NCI-H146 treated with DMSO at 0.1 percent for 48 hours (cell line): ENCODE measurements around the gene SNTG2.

ENCODE experiments used
- DNase-seq: peaks from one replicate; lab custom pipeline; 2025; ENCODE audit not compliant: unreplicated experiment; lab: John Stamatoyannopoulos, UW

Gene SNTG2

DNA sequence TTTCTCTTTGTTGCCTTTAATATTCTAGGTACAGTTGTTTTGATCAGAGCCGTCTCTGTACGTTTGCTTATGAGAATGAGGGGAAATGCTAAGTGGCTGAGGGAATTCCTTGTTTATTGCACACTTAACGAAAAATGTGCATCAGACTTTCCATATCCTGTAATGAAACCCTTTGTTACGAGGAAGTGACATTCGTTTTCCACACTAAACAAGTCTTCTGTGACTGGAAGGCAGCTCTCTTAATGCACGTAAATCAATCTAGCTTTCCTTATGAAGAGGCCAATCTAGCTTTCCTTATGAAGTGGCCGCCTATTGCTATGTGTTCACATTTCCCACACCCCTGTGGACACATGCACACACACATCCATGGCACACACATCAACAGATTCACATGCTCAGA, 186.2 kb downstream of the SNTG2 start:
- no peak for DNase-seq

DNA sequence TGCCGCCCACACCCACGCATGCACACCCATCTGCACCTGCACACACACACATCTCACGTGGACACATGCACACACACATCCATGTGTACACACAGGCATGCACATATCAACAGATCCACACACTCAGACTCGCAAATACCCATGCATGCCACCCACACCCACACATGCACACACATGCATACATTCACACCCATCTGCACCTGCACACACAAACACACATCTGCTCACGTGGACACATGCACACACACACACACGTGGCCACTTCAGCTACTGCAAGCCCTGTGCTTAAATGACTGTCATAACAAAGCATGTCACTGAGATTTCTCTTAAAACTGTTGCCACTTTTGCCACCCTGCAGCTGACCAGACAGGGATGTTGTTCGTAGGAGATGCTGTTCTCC, 186.6 kb downstream of the SNTG2 start:
- no peak for DNase-seq

DNA sequence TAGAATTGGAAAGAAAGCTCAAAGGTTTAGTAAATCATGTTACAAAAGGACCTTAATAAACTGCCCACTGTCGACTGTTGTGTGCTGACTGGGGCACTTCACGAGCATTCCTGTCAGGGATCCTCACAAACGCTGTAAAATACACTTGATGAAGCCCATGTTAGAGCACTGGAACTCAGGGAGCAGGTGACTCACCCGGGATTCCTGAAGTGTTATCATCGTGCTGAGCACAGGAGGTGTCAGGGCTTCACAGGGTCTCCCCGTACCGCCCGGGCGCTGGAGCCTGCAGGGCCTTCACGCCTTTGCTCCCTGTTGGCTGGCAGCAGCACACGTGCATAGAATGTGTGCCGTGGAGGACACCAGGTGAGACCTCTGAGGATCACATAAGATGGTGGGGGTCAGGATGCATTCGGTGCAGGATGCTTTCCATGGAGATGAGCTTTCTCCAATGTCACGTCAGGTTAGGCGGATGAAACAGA, 187.3 kb downstream of the SNTG2 start:
- no peak for DNase-seq

DNA sequence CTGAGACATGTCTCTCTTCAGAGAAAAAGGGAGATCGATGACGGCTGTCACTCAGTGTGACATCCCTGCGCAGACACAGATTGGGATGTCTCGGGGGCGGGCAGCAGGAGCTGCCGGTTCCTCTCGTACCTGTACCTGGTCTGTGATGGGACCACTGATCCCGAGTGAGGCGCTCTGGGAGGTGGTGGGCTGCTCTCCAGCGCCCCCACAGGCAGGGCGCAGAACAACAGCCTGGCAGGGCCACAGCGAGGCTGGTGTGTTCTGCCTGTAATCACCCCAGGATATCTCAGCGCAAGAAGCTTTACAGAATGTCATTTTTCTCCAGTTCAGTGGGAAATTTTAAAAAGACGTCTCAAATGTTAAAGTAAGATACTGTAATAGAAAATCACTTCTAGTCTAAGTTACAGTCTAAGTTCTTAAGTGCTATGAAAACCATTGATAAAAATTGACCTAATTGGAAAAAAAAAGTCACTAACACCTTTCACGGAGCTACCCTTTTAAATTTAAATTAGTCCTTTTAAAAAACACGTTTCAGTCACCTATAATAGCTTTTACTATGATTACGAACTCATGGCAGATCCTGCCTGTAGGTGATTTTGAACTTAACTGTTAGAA, 189.8 kb downstream of the SNTG2 start:
- DNase-seq = no peak

DNA sequence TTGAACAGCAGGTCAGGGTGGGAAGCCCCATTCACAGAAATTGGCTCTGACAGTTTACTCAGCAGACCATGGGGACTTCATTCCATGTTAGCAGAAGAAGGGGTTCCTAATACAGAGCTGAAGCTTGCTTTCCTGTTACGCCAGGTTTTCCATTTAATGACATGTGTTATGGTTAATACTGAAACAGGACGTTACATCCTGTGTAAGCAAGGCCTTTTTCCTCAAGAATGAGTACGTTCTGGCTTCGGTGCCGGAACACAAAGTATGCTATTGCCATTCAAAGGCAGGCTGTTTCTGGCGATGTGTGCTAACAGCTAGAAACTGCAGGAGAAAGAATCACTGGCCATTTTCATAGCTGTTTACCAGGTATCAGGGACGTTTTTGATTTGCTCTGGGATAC, 190.4 kb downstream of the SNTG2 start:
- DNase-seq = no peak

DNA sequence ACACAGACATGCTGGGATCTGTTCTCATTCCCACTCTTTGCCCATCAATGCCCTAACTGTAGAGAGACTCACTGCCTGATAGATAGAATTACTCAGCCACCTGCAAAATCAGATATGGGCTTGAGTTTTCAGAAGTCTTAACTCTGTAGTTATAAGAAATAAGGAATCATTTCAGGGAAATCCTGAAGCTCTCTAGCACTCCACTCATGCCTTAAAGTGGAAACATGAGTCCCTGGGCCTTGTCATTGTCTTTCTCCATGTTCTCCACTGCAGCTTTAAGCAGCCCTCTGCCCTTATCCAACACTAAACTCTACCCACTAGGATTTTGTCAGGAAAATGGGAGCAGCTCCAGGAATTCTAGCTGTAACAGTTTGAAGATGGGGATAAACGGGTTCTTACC, 192.5 kb downstream of the SNTG2 start:
- no peak for DNase-seq

DNA sequence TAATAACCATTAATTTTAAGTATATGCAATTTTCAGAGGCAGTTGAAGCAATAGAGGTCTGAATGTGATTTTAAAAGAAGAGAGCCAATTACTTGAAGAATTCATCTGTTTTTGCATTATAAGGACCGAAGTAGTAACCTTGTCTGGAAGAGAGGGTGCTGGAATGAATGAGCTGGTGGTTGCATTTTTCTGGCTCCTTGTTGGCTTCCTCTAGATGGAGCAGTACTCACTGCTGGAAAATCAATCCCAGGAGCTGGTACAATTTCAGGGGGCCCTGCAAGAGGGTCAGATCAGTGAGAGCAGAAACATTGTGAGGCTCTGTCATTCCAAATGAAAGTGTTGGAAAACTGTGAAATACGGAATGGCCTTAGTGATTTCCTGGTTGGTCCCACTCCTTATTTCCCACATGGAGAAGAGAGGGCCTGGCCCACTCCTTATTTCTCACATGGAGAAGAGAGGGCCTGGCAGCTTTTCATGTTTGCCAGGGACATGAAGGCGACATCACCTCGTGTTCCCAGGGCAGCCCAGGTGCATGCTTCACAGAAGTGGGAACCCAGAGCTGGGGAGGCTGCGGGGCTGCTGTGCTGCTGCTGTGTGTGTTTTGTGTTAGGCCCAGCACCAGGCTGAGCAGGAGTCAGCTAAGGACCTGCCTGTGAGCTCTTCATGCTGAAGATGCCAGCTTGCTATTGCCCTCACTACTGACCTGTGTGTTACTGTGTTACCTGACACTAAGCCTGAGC, 197.4 kb downstream of the SNTG2 start:
- DNase-seq = no peak

DNA sequence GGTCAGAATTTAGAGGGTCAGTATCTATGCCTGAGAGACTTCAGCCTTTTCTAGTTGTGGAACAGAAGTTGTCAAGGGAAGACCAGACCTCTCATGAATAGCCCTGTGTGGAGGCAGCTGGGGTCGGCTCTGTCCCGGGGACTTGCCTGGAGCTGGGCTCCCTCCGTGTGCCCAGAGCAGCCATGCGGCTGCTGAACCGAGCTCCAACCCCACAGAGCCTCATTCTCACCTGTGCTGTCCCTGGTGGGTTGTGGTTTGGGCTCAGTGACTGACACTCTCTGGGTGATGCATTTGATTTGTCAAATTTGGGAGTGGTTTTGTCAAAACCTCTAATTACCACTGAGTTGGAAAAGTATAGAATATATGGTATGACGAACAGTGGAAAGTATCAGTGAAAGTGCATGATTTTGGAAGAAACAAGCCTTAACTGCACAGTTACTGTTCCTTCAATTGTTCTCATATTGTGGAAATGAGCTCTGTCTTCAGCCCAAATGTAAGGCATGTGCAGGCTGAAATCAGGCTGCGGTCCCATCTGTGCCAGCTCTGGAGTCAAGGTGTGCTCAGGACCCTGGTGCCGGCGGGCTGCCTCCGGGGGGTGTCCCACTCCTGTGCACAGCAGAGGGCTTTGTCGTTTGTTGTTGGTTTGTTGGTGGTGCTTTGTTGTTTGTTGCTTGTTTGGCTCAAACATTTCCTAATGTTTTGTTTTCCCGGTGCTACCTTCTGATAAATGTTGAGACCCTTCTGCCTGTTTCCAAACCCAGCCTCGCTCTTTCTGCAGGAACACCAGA, 200.3 kb downstream of the SNTG2 start:
- no peak for DNase-seq

DNA sequence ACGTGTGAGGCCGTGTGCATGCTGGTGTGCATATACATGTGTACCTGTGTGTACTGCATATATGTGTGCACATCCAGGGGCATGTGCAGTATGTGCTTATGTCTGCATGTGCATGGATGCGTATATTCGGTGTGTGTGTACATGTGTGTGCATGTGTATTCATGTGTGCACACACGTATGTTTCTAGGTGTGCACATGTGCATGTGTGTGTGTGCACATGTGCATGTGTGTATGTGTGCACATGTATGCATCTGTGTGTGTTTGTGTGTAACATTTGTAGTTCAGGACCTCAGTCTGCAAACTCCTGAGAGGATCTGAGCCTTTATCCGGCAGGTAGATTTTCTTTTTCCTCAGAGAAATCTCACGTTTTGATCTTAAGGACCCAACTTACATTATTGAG, 201.7 kb downstream of the SNTG2 start:
- no peak for DNase-seq

DNA sequence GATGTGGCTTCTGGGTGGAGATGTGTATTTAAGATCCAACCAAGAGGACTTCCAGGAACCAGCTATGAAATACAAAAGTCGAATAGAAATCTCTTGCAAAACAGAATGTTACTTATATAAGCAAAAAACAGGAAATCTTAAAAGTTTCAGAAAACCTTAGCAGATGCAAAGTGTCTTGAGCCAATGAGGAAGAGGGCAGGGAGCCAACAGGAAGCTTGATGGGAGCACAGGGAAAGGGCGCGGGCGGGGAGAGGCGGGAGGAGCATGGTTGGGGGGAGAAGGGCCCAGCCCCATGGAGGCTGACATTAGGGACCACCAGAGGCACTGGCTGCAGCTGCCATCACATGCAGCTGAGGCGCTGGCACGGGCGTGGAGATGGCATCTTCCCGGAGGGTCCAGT, 203.3 kb downstream of the SNTG2 start:
- DNase-seq = no peak

DNA sequence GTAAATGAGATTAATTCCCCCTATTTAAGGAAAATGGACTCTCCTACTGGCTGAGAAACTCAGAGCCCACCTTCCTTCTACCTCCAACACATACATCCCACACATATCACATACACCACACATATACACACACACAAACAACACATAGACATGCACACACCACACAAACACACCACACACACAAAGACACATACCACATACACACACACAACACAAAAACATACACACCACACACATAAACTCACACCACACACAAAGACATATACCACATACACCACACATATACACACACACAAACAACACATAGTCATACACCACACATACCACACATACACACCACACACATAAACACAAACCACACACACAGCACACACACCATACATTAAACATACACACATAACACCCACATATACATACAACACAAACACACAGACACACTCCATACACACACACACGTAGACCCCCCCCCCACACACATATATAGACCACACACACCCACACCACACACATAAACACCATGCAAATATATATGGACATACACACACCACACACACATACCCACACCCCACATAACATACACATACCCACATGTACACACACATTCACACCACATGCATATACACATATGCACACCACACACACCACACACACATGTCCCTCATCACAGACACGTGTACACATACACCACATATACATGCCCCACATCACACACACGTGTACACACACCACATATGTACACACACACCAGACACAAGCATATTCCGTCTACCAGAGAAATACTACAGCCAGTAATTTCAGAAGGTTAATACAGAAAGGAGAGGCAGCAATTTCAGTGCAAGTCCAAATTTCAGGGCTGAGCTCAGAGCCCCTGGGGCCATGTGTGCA, 204.3 kb downstream of the SNTG2 start:
- DNase-seq = no peak

DNA sequence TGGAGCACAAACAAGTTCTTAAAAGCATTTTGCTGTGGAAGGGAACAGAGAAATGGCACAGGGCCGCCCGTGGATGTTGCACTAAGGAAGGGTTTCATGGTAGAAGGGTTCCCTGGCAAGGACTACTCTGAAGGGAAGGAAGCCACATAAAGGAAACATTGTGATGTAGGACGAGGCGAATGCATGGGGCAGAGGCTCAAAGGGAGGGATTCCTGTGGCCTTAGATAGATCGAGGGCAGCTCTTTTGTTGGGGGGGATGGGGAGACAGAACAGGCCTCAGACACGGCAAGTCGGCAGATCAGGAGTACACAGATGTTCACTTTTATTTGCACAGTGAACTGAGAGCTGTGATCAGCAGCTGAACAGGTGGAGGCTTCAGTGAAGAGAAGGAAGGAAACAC, 205.4 kb downstream of the SNTG2 start:
- no peak for DNase-seq

DNA sequence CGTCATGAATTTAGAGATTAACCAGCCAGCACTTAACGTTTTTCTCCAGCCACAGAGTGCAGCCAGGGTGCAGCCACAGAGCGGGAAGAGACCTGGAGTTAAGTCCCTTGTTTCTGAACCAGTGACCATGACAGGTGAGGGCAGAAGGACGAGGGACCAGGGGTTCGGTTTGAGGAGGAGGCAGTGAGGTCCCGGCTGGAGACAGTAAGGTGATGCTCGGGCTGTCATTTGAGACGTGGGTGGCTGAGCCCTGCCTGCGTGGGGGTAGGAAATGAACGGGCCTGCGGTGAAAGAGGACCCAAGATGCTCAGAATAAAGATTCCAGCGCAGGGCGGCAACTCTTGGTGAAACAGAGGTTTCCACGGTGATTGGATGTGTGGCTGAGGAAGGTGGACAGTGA, 205.9 kb downstream of the SNTG2 start:
- no peak for DNase-seq

DNA sequence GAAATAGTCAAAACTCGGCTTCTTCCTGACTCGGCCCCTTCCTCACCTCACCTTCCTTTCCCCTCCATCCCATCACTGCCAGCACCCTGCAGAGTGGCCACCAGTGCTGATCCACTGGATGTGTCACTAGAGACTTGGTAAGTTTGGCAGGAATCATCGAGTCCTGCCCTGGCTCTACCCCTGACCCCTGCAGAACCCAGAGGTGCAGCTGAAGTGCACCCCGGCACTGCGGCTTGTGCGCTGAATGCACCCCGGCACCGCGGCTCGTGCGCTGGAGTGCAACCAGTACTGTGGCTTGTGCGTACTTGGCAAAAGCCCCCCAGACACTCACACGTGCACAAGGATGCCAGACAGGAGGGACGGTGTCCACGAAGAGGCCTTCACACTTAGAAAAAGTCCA, 206.5 kb downstream of the SNTG2 start:
- DNase-seq = no peak

DNA sequence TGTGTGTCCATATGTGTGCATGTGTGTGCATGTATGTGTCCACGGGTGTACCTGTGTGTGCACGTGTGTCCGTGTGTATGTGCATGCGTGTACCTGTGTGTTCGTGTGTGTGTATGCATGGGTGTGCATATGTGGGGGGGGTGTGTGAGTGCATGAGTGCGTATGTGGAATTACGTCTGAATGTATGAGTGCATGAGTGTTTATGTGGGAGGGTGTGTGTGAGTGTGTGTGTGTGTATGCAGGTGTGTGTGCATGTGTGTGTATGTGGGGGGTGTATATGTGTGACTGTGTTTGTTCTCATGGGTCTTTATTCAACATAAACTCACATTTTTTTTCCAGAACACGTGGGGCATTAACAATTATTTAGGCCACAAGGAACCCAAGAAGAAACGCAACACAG, 208.4 kb downstream of the SNTG2 start:
- no peak for DNase-seq

DNA sequence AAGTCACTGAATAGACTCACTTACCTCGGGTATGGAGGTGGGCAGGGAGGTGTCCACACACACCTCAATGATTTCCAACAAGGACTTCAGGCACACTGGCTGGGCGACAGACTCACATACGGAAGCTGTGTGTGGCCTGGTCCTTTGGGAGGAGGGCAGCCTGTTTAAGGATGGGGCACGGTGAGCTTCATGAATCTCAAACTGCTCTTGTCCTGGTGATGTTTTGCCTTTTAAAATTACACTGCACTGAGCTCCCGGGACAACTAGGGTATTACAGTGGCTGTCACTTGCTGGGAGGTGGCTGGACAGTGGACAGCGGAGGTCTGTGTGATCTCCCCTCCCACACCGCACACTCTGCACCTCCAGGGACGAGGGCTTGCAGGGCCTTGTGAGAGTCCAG, 211.6 kb downstream of the SNTG2 start:
- DNase-seq = no peak

DNA sequence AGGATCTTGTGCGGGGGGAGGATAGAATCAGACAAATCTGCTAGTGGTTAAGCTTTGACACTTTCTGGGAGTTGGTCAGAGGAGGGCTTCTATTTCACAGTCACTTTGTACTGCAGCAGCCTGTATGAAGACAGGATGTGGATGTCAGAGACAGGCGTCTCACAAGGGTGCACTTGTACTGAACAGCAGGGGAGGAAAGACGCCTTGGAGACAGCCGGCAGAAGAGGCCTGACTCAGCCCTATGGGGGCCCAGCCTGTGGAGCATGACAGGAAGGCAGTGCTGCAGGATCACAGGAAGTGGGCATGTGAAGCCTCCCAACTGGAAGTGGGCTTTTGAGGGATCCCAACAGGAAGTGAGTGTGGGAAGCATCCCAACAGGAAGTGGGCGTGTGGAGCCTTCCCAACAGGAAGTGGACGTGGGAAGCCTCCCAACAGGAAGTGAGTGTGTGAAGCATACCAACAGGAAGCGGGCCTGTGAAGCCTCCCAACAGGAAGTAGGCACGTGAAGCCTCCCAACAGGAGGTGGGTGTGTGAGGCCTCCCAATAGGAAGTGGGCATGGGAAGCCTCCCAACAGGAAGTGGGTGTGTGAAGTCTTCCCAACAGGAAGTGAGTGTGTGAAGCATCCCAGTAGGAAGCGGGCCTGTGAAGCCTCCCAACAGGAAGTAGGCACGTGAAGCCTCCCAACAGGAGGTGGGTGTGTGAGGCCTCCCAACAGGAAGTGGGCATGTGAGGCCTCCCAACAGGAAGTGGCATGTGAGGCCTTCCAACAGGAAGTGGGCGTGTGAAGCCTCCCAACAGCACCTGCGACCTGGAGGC, 212.3 kb downstream of the SNTG2 start:
- DNase-seq = no peak

DNA sequence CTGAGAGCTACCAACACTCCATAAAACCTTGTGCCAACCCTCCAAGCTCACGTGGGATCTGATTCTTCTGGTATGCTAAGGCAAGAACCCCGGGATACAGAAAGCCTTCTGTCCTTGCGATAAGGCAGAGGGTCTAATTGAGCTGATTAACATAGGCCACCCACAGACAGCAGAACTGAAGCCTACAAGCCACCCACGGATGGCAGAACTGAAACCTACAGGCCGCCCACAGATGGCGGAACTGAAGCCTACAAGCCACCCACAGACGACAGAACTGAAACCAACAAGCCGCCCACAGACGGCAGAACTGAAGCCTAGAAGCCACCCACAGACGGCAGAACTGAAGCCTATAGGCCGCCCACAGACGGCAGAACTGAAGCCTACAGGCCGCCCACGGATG, 216.3 kb downstream of the SNTG2 start:
- DNase-seq = no peak

DNA sequence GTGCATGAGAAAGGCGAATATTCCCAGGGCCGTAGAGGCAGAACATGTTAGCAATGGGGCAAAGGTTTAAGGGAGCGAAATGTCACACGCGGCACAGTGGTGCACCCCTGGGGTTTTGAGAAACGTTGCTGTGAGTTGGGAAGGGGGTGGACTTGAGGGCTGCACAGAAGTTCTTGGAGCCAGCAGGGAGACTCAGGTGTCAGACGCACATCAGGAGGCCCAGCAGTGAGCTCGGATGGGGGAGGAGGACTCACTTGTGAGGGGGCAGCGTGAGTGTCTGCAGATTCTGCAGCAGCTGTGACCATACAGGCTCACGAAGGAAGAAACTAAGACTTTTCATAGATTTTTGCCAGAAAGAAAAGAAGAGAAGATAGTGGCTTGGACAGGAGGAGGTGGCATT, 218.2 kb downstream of the SNTG2 start:
- DNase-seq = no peak

DNA sequence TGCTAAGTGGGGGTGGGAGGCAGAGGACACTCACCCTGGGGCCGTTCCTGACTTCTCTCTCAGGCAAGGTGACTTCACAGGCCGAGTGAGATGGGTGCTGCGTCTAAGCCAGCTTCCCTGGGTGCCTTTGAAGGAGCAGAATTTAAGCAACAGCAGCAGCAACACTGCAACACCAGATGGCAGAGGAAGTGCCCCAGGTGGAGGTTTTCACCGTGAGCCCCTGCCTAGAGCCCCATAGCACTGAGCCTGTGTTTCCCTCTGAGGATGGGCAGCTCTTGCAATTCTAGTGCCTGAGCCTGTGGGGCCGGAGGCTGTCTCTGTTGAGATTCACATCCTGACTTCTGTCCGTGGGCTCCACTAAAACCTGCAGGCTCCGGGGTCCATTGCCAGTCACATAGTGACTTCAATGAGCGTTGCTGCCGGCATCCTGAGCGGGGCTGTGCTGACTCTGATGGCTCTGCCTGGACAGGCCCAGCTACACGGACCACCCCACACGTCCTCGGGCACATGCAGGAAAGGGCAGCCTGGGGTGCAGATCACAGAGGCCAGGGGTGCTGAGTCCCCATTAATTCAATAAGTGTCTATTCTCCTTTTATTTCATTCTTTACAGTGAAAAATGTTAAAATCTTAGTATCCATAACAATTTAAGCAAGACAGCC, 218.8 kb downstream of the SNTG2 start:
- no peak for DNase-seq
